ENCODE data around the gene WSCD1.

Gene WSCD1

DNA sequence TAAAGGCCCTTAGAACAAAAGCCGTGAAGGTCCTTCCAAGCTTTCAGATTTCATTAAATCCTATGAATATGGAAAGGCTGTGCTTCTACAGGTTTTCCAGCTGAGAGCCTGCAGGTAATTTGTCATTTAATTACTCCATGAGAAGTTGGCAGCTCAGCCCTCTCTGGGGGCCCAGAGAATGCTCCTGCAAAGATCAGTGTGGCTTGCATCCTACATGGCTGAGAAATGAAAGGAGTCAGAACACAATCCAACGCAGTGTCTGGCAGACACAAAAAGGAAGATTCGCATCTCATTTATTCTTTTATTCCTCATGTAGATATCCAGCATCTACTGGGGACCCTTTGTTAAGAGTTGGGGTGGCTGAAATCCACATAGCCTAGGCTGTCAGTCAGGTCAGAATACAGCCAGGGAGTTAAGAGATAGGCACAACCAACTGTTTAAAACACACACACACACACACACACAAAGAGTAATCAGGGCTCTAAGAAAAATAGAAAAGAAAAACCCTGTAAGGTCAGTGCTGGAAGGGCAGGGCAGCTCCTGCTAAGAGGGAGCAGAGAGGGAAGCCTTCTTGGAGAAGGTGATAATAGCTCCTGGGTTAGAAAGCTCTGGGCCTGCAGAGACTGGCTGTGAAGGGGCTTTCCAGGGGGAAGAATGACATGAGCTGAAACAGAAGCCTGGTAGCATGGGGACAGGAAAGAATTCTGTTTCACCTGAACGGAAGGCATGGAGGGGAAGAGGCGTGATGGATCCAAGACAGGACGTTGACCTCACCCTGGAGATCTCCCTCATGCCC, 46.9 kb upstream of the WSCD1 start:
- no peaks in the 10 kb centered on the region for H4K20me1 ChIP-seq (ENCODE audit: control insufficient read depth, insufficient read depth, low read depth, low read length)
- no peaks in the 10 kb centered on the region for H3K79me2 ChIP-seq (ENCODE audit: control insufficient read depth, low read length)
- TF ChIP-seq CTCF (IDR thresholded peaks at IDR 0.05; ENCODE audit: low read depth, low read length, poor library complexity, severe bottlenecking) (no peak), EZH2phosphoT487 (IDR thresholded peaks at IDR 0.05; ENCODE audit: borderline replicate concordance, low read length) (no peak)
- no peaks in the 10 kb centered on the region for H3K9me3 ChIP-seq (ENCODE audit: control insufficient read depth, insufficient read depth, low read length)
- no peak overlapping the region for H3K4me2 ChIP-seq (ENCODE audit: low read length)
- no peak overlapping the region for H3K27ac ChIP-seq (ENCODE audit: low read depth, low read length)
- no peaks in the 10 kb centered on the region for H3K4me1 ChIP-seq (ENCODE audit: control insufficient read depth, low read length)
- no peaks in the 10 kb centered on the region for H3K9me2 ChIP-seq (replicated peaks; ENCODE audit: control insufficient read depth, low read length)
- H3K27me3 ChIP-seq (ENCODE audit: control insufficient read depth, low read length) = peaks cover 4% of the 10 kb centered on the region; the same call in 1 of the 2 replicates
- no peaks in the 10 kb centered on the region for H3K36me3 ChIP-seq (ENCODE audit: control insufficient read depth, low read length)
- H3F3A ChIP-seq (ENCODE audit: control insufficient read depth, insufficient read depth) = no peaks in the 10 kb centered on the region
- H3K4me3 ChIP-seq (ENCODE audit: low read length) = no peak overlapping the region

DNA sequence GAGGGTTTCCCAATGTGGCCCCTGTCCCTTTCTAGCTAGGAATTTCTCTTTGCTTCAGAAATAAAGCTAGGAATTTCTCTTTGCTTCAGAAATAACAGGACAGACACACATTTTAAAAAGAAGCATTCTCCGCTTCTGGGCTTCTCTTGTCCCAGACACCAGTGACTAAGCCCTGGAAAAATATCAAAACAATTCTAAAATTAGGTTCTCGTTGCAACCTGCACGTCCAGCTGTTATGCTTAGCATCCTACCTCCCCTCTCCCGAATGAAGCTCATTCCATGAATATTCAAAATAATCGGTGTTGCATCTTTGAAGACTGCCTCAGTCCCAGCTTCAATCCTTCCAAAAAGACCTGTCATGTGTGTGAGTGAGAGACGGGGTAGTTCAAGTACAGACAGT, 45.6 kb upstream of the WSCD1 start:
- TF ChIP-seq EZH2phosphoT487 (IDR thresholded peaks at IDR 0.05; ENCODE audit: borderline replicate concordance, low read length) = no peak
- no peak for TF ChIP-seq CTCF (IDR thresholded peaks at IDR 0.05; ENCODE audit: low read depth, low read length, poor library complexity, severe bottlenecking)
- Histone ChIP-seq H3K9me3 (ENCODE audit: control insufficient read depth, insufficient read depth, low read length) (no peaks in the 10 kb centered on the region), H3K9me2 (replicated peaks; ENCODE audit: control insufficient read depth, low read length) (no peaks in the 10 kb centered on the region), H3K4me2 (ENCODE audit: low read length) (no peak overlapping the region), H3F3A (ENCODE audit: control insufficient read depth, insufficient read depth) (no peaks in the 10 kb centered on the region), H3K4me1 (ENCODE audit: control insufficient read depth, low read length) (no peaks in the 10 kb centered on the region), H4K20me1 (ENCODE audit: control insufficient read depth, insufficient read depth, low read depth, low read length) (no peaks in the 10 kb centered on the region), H3K4me3 (ENCODE audit: low read length) (no peak overlapping the region), H3K79me2 (ENCODE audit: control insufficient read depth, low read length) (no peaks in the 10 kb centered on the region), H3K27ac (ENCODE audit: low read depth, low read length) (no peak overlapping the region), H3K36me3 (ENCODE audit: control insufficient read depth, low read length) (no peaks in the 10 kb centered on the region), H3K27me3 (ENCODE audit: control insufficient read depth, low read length) (peaks cover 4% of the 10 kb centered on the region; the same call in 1 of the 2 replicates)

GRCh38 chr17:6027342-6028024, 42.7 kb upstream of the WSCD1 start:
- Histone ChIP-seq H3K9me3 (ENCODE audit: control insufficient read depth, insufficient read depth, low read length) (no peaks in the 10 kb centered on the region), H3K79me2 (ENCODE audit: control insufficient read depth, low read length) (no peaks in the 10 kb centered on the region), H3K36me3 (ENCODE audit: control insufficient read depth, low read length) (no peaks in the 10 kb centered on the region), H3K27me3 (ENCODE audit: control insufficient read depth, low read length) (peaks cover under 1% of the 10 kb centered on the region; the same call in 1 of the 2 replicates), H3K4me1 (ENCODE audit: control insufficient read depth, low read length) (no peaks in the 10 kb centered on the region), H3K4me3 (ENCODE audit: low read length) (no peak overlapping the region), H3K4me2 (ENCODE audit: low read length) (no peak overlapping the region), H4K20me1 (ENCODE audit: control insufficient read depth, insufficient read depth, low read depth, low read length) (no peaks in the 10 kb centered on the region), H3F3A (ENCODE audit: control insufficient read depth, insufficient read depth) (no peaks in the 10 kb centered on the region), H3K27ac (ENCODE audit: low read depth, low read length) (no peak overlapping the region), H3K9me2 (replicated peaks; ENCODE audit: control insufficient read depth, low read length) (no peaks in the 10 kb centered on the region)
- TF ChIP-seq CTCF (IDR thresholded peaks at IDR 0.05; ENCODE audit: low read depth, low read length, poor library complexity, severe bottlenecking) = no peak
- no peak for TF ChIP-seq EZH2phosphoT487 (IDR thresholded peaks at IDR 0.05; ENCODE audit: borderline replicate concordance, low read length)

Measured in DOHH2 (cell line).